GM23338 (cell line): ENCODE data around the gene NAA11. TPM values are rescaled to one million over a fixed set of nuclear protein-coding genes. Genes with fewer than 3 reads are reported as not detected.

Source experiments
- ATAC-seq: fragments of 200-7000 bp; cut with Tn5 transposase; 3 replicates; pipeline ENCODE4 v1.9.1; 2020
- DNase-seq: peaks from one replicate; pipeline ENCODE4 v3.0.0-alpha.2; 2015; ENCODE audit warnings: low spot score
- H2AFZ ChIP-seq: fragments of 200-600 bp; sonication (generic); 2 replicates; pipeline ENCODE4 v1.8.0; 2016; ENCODE audit warnings: antibody characterized with exemption, mild to moderate bottlenecking, moderate library complexity
- H3F3A ChIP-seq: fragments of 200-600 bp; sonication (generic); replicated peaks from 2 replicates; pipeline ENCODE4 v1.8.0; 2017; ENCODE audit warnings: antibody characterized with exemption, mixed run types, low read depth
- H3K27ac ChIP-seq: fragments of 200-600 bp; sonication (generic); 2 replicates; pipeline ENCODE4 v1.6.1; 2016; ENCODE audit warnings: low read depth
- H3K27me3 ChIP-seq: fragments of 200-600 bp; sonication (generic); 2 replicates; pipeline ENCODE4 v1.8.0; 2016; ENCODE audit warnings: mild to moderate bottlenecking, mixed run types, moderate library complexity; ENCODE audit not compliant: insufficient read depth
- H3K36me3 ChIP-seq: fragments of 200-600 bp; sonication (generic); 2 replicates; pipeline ENCODE4 v1.8.0; 2016; ENCODE audit warnings: mild to moderate bottlenecking; ENCODE audit not compliant: insufficient read depth
- H3K4me1 ChIP-seq: fragments of 200-600 bp; sonication (generic); 2 replicates; pipeline ENCODE4 v1.8.0; 2016; ENCODE audit warnings: mild to moderate bottlenecking, moderate library complexity; ENCODE audit not compliant: insufficient read depth
- H3K4me2 ChIP-seq: fragments of 200-600 bp; sonication (generic); 2 replicates; pipeline ENCODE4 v1.7.1; 2017; ENCODE audit warnings: mixed run types
- H3K4me3 ChIP-seq: fragments of 200-600 bp; sonication (generic); 2 replicates; pipeline ENCODE4 v1.6.1; 2016; ENCODE audit warnings: mixed run types
- H3K79me2 ChIP-seq: fragments of 200-600 bp; sonication (generic); replicated peaks from 2 replicates; pipeline ENCODE4 v1.8.0; 2017; ENCODE audit warnings: mild to moderate bottlenecking; ENCODE audit not compliant: insufficient read depth
- H3K9me2 ChIP-seq: fragments of 200-600 bp; sonication (generic); 2 replicates; pipeline ENCODE4 v1.8.0; 2017; ENCODE audit not compliant: insufficient read depth
- H4K20me1 ChIP-seq: fragments of 200-600 bp; sonication (generic); replicated peaks from 2 replicates; pipeline ENCODE4 v1.8.0; 2017; ENCODE audit warnings: mild to moderate bottlenecking; ENCODE audit not compliant: insufficient read depth
- H3K27ac Mint-ChIP-seq: 2 replicates; pipeline ENCODE4 v1.8.0; 2020; ENCODE audit warnings: inconsistent platforms, mild to moderate bottlenecking, moderate library complexity, mixed read lengths
- H3K27me3 Mint-ChIP-seq: 3 replicates; pipeline ENCODE4 v1.8.0; 2022; ENCODE audit warnings: low read depth, mild to moderate bottlenecking, moderate library complexity, mixed read lengths, inconsistent platforms; ENCODE audit not compliant: insufficient read depth, poor library complexity
- H3K36me3 Mint-ChIP-seq: 3 replicates; pipeline ENCODE4 v1.8.0; 2021; ENCODE audit warnings: low read depth, mild to moderate bottlenecking, inconsistent platforms, moderate library complexity, mixed read lengths
- H3K4me1 Mint-ChIP-seq: 3 replicates; pipeline ENCODE4 v1.8.0; 2020; ENCODE audit warnings: mild to moderate bottlenecking, inconsistent platforms, mixed read lengths
- H3K4me3 Mint-ChIP-seq: 3 replicates; pipeline ENCODE4 v1.8.0; 2021; ENCODE audit warnings: moderate library complexity, mild to moderate bottlenecking, inconsistent platforms, mixed read lengths
- H3K9me3 Mint-ChIP-seq: 3 replicates; pipeline ENCODE4 v1.8.0; 2020; ENCODE audit warnings: moderate library complexity, mild to moderate bottlenecking, inconsistent platforms, mixed read lengths
- CREB1 ChIP-seq: fragments of 250-450 bp; sonication (Bioruptor Pico); IDR thresholded peaks from 2 replicates; pipeline ENCODE4 v1.5.0; 2020; ENCODE audit warnings: low read depth, mild to moderate bottlenecking, moderate library complexity
- EZH2 ChIP-seq: fragments of 200-600 bp; sonication (generic); IDR thresholded peaks from one replicate; pipeline ENCODE4 v1.8.0; 2017; ENCODE audit warnings: antibody characterized with exemption, mild to moderate bottlenecking, low read depth; ENCODE audit not compliant: unreplicated experiment
- EZH2phosphoT487 ChIP-seq: fragments of 200-600 bp; sonication (generic); IDR thresholded peaks from one replicate; pipeline ENCODE4 v1.8.1; 2018; ENCODE audit warnings: antibody characterized with exemption; ENCODE audit not compliant: unreplicated experiment
- JUNB ChIP-seq: IDR thresholded peaks from one replicate; pipeline ENCODE4 v1.6.1; 2016; ENCODE audit warnings: antibody characterized with exemption; ENCODE audit not compliant: unreplicated experiment
- NANOG ChIP-seq: IDR thresholded peaks from 2 replicates; pipeline ENCODE4 v1.6.1; 2016; ENCODE audit warnings: antibody characterized with exemption, borderline replicate concordance
- POLR2AphosphoS5 ChIP-seq: IDR thresholded peaks from 2 replicates; pipeline ENCODE4 v1.6.1; 2016; ENCODE audit warnings: antibody characterized with exemption, low read depth
- STAT1 ChIP-seq: IDR thresholded peaks from one replicate; pipeline ENCODE4 v1.6.1; 2016; ENCODE audit warnings: antibody characterized with exemption; ENCODE audit not compliant: unreplicated experiment
- ZNF114 ChIP-seq: fragments of 250-450 bp; sonication (Bioruptor Pico); IDR thresholded peaks from 2 replicates; pipeline ENCODE4 v1.5.0; 2020; ENCODE audit warnings: mild to moderate bottlenecking, moderate library complexity
- ZNF331 ChIP-seq: fragments of 250-450 bp; sonication (Bioruptor Pico); IDR thresholded peaks from 2 replicates; pipeline ENCODE4 v1.5.0; 2020; ENCODE audit warnings: low read depth, mild to moderate bottlenecking, moderate library complexity
- polyA plus RNA-seq: library from polyadenylated mRNA; unstranded; fragments of >200 nt; fragmentation: Nextera tagmentation; extraction: Ambion mirVana; gene quantifications from 2 replicates; pipeline ENCODE4 v1.2.1, GENCODE V29; 2016
- total RNA-seq: library from RNA; depleted of rRNA; stranded (reverse); fragments of >200 nt; shearing (Covaris generic); gene quantifications from 2 replicates; pipeline ENCODE4 v1.2.3, GENCODE V29; 2014
- TF ChIP-seq, protein P1 (sequence below): IDR thresholded peaks from 2 replicates; pipeline ENCODE4 v1.6.1; 2016; ENCODE audit warnings: antibody characterized with exemption
- TF ChIP-seq, protein P2 (sequence below): fragments of 250-450 bp; sonication (Bioruptor Pico); IDR thresholded peaks from 2 replicates; pipeline ENCODE4 v1.5.0; 2020; ENCODE audit warnings: mild to moderate bottlenecking, moderate library complexity
- TF ChIP-seq, protein P3 (sequence below): IDR thresholded peaks from one replicate; pipeline ENCODE4 v1.6.1; 2018; ENCODE audit warnings: antibody characterized with exemption; ENCODE audit not compliant: unreplicated experiment
- TF ChIP-seq, protein P4 (sequence below), 2 experiments: fragments of 200-600 bp in 1 of 2; sonication (generic) in 1 of 2; conservative IDR thresholded peaks; 2 replicates each; pipeline versions ENCODE4 v1.5.1 to v1.6.1; 2016 to 2017; ENCODE audit warnings: antibody characterized with exemption in 2 of 2, low read depth in 2 of 2, mild to moderate bottlenecking in 2 of 2, moderate library complexity in 1 of 2

NAA11 gene
- total and polyA plus RNA-seq, 2 experiments from 2014 or later, result not detected

DNA sequence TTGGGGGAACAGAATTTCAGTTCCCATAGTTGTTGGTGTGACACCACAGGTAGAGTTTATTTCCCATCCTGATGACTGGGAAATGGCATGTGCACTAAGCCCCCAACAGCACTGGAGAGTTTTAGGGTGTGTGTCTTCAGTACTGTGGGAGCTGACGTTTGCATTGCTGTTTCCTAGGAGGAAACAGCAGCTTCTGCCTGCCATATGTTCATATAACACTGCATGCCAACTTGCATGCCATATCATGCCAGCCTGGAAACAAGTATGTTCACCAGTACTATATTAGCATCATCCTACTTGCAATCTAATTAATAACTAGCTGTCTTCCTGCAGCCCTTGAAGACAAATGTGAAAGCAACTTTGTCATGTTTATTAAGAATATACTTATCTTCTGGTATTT lies 58.2 kb downstream of the NAA11 start:
- Histone ChIP-seq H3K36me3 (no peaks in the 10 kb centered on the region), H3K27ac (no peak overlapping the region), H4K20me1 (no peaks in the 10 kb centered on the region), H3K4me1 (no peaks in the 10 kb centered on the region), H3K9me2 (no peaks in the 10 kb centered on the region), H3K4me3 (no peak overlapping the region), H2AFZ (no peak overlapping the region), H3K27me3 (no peaks in the 10 kb centered on the region), H3K79me2 (no peaks in the 10 kb centered on the region), H3F3A (no peaks in the 10 kb centered on the region), H3K4me2 (no peak overlapping the region)
- H3K9me3 Mint-ChIP-seq, result no peaks in the 10 kb centered on the region
- ATAC-seq (no peak), DNase-seq (no peak)
- no peaks in the 10 kb centered on the region for H3K27me3 Mint-ChIP-seq
- H3K4me3 Mint-ChIP-seq, result no peak overlapping the region
- no peaks in the 10 kb centered on the region for H3K36me3 Mint-ChIP-seq
- no peaks in the 10 kb centered on the region for H3K4me1 Mint-ChIP-seq
- H3K27ac Mint-ChIP-seq, result no peak overlapping the region
- no peak for TF ChIP-seq EZH2
- TF ChIP-seq, protein P1, sequence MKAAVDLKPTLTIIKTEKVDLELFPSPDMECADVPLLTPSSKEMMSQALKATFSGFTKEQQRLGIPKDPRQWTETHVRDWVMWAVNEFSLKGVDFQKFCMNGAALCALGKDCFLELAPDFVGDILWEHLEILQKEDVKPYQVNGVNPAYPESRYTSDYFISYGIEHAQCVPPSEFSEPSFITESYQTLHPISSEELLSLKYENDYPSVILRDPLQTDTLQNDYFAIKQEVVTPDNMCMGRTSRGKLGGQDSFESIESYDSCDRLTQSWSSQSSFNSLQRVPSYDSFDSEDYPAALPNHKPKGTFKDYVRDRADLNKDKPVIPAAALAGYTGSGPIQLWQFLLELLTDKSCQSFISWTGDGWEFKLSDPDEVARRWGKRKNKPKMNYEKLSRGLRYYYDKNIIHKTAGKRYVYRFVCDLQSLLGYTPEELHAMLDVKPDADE, result no peak
- TF ChIP-seq EZH2phosphoT487, result no peak
- TF ChIP-seq, protein P2, sequence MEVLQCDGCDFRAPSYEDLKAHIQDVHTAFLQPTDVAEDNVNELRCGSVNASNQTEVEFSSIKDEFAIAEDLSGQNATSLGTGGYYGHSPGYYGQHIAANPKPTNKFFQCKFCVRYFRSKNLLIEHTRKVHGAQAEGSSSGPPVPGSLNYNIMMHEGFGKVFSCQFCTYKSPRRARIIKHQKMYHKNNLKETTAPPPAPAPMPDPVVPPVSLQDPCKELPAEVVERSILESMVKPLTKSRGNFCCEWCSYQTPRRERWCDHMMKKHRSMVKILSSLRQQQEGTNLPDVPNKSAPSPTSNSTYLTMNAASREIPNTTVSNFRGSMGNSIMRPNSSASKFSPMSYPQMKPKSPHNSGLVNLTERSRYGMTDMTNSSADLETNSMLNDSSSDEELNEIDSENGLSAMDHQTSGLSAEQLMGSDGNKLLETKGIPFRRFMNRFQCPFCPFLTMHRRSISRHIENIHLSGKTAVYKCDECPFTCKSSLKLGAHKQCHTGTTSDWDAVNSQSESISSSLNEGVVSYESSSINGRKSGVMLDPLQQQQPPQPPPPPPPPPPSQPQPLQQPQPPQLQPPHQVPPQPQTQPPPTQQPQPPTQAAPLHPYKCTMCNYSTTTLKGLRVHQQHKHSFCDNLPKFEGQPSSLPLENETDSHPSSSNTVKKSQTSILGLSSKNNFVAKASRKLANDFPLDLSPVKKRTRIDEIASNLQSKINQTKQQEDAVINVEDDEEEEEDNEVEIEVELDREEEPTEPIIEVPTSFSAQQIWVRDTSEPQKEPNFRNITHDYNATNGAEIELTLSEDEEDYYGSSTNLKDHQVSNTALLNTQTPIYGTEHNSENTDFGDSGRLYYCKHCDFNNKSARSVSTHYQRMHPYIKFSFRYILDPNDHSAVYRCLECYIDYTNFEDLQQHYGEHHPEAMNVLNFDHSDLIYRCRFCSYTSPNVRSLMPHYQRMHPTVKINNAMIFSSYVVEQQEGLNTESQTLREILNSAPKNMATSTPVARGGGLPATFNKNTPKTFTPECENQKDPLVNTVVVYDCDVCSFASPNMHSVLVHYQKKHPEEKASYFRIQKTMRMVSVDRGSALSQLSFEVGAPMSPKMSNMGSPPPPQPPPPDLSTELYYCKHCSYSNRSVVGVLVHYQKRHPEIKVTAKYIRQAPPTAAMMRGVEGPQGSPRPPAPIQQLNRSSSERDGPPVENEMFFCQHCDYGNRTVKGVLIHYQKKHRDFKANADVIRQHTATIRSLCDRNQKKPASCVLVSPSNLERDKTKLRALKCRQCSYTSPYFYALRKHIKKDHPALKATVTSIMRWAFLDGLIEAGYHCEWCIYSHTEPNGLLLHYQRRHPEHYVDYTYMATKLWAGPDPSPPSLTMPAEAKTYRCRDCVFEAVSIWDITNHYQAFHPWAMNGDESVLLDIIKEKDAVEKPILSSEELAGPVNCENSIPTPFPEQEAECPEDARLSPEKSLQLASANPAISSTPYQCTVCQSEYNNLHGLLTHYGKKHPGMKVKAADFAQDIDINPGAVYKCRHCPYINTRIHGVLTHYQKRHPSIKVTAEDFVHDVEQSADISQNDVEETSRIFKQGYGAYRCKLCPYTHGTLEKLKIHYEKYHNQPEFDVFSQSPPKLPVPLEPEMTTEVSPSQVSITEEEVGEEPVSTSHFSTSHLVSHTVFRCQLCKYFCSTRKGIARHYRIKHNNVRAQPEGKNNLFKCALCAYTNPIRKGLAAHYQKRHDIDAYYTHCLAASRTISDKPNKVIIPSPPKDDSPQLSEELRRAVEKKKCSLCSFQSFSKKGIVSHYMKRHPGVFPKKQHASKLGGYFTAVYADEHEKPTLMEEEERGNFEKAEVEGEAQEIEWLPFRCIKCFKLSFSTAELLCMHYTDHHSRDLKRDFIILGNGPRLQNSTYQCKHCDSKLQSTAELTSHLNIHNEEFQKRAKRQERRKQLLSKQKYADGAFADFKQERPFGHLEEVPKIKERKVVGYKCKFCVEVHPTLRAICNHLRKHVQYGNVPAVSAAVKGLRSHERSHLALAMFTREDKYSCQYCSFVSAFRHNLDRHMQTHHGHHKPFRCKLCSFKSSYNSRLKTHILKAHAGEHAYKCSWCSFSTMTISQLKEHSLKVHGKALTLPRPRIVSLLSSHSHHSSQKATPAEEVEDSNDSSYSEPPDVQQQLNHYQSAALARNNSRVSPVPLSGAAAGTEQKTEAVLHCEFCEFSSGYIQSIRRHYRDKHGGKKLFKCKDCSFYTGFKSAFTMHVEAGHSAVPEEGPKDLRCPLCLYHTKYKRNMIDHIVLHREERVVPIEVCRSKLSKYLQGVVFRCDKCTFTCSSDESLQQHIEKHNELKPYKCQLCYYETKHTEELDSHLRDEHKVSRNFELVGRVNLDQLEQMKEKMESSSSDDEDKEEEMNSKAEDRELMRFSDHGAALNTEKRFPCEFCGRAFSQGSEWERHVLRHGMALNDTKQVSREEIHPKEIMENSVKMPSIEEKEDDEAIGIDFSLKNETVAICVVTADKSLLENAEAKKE, result no peak
- no peak for TF ChIP-seq JUNB
- no peak for TF ChIP-seq ZNF331 (CRISPR knock-in tag)
- no peak for TF ChIP-seq POLR2AphosphoS5
- TF ChIP-seq, protein P3, sequence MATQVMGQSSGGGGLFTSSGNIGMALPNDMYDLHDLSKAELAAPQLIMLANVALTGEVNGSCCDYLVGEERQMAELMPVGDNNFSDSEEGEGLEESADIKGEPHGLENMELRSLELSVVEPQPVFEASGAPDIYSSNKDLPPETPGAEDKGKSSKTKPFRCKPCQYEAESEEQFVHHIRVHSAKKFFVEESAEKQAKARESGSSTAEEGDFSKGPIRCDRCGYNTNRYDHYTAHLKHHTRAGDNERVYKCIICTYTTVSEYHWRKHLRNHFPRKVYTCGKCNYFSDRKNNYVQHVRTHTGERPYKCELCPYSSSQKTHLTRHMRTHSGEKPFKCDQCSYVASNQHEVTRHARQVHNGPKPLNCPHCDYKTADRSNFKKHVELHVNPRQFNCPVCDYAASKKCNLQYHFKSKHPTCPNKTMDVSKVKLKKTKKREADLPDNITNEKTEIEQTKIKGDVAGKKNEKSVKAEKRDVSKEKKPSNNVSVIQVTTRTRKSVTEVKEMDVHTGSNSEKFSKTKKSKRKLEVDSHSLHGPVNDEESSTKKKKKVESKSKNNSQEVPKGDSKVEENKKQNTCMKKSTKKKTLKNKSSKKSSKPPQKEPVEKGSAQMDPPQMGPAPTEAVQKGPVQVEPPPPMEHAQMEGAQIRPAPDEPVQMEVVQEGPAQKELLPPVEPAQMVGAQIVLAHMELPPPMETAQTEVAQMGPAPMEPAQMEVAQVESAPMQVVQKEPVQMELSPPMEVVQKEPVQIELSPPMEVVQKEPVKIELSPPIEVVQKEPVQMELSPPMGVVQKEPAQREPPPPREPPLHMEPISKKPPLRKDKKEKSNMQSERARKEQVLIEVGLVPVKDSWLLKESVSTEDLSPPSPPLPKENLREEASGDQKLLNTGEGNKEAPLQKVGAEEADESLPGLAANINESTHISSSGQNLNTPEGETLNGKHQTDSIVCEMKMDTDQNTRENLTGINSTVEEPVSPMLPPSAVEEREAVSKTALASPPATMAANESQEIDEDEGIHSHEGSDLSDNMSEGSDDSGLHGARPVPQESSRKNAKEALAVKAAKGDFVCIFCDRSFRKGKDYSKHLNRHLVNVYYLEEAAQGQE, result no peak
- TF ChIP-seq CREB1, result no peak
- TF ChIP-seq, protein P4, sequence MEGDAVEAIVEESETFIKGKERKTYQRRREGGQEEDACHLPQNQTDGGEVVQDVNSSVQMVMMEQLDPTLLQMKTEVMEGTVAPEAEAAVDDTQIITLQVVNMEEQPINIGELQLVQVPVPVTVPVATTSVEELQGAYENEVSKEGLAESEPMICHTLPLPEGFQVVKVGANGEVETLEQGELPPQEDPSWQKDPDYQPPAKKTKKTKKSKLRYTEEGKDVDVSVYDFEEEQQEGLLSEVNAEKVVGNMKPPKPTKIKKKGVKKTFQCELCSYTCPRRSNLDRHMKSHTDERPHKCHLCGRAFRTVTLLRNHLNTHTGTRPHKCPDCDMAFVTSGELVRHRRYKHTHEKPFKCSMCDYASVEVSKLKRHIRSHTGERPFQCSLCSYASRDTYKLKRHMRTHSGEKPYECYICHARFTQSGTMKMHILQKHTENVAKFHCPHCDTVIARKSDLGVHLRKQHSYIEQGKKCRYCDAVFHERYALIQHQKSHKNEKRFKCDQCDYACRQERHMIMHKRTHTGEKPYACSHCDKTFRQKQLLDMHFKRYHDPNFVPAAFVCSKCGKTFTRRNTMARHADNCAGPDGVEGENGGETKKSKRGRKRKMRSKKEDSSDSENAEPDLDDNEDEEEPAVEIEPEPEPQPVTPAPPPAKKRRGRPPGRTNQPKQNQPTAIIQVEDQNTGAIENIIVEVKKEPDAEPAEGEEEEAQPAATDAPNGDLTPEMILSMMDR (conservative IDR thresholded peaks at IDR 0.05; ENCODE audit: low read depth in 2 of 2), result no peak
- no peak for TF ChIP-seq NANOG
- TF ChIP-seq STAT1, result no peak
- TF ChIP-seq ZNF114, result no peak
